ENCODE results near the gene PTPN3. TPM values are rescaled to one million over a fixed set of nuclear protein-coding genes. Genes with fewer than 3 reads are reported as not detected.
"Not testable (repeated sequence)": the region's sequence is repeated elsewhere in the genome, so short reads cannot be mapped to it uniquely, and the experiment has no call there.

PTPN3 gene
- total RNA-seq, 1 experiment from 2014 or later = 20.2 TPM

- H2AFZ ChIP-seq = no peak overlapping the region
Measured at GRCh38 chr9:109535365-109535764, 37.3 kb upstream of the PTPN3 start.

DNA sequence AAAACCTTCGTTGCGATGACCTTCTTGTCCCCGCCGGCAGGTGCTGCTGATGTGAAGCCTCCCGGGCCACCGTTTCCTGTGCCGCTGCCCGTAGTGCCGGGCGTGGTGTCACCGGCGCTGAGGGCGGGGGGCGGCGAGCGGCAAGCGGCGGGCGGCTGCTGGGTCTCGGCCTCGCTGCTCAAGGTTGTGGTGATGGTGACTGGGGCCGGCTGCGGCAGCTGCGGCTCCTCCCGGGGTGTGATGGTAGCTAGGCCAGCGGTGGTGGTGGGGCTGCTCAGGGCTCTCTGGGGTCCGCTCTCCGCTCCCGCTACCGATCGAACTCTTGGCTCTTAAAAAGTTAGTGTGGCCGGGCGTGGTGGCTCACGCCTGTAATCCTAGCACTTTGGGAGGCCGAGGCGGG, 36.0 kb upstream of the PTPN3 start:
- TF ChIP-seq CTCF (conservative IDR thresholded peaks at IDR 0.05) (no peak), EZH2 (IDR thresholded peaks at IDR 0.05; ENCODE audit: low read depth) (no peak)
- Histone ChIP-seq H3K9me2 (ENCODE audit: insufficient read depth) (no peaks in the 10 kb centered on the region), H3F3A (ENCODE audit: insufficient read depth, low read depth) (peaks cover 27% of the 10 kb centered on the region), H3K79me2 (ENCODE audit: low read depth) (no peaks in the 10 kb centered on the region), H3K4me1 (replicated peaks; ENCODE audit: insufficient read depth) (peaks cover 33% of the 10 kb centered on the region), H3K27ac (no peak overlapping the region), H3K9me3 (ENCODE audit: insufficient read depth, low read depth) (no peaks in the 10 kb centered on the region), H4K20me1 (ENCODE audit: insufficient read depth) (no peaks in the 10 kb centered on the region), H3K4me3 (no peak overlapping the region), H3K4me2 (no peak overlapping the region), H3K36me3 (ENCODE audit: low read depth) (no peaks in the 10 kb centered on the region), H2AFZ (no peak overlapping the region), H3K27me3 (ENCODE audit: insufficient read depth, low read depth) (no peaks in the 10 kb centered on the region)
- CTCF ChIA-PET = no interaction called here
- POLR2A ChIA-PET (ENCODE audit: unreplicated experiment) = no interaction called here
- intact Hi-C loops (cut with micrococcal nuclease; ENCODE audit: unreplicated experiment) = no loop called here
- no TSS peak for BruUV-seq (replicated peaks)
- no peak for DNase-seq

More at GRCh38 chr9:109535365-109535764, 37.3 kb upstream of the PTPN3 start:
- no TSS peak for BruUV-seq (replicated peaks)
- POLR2A ChIA-PET (ENCODE audit: unreplicated experiment) = no interaction called here
- peaks cover 39% of the 10 kb centered on the region for H3K4me1 ChIP-seq (replicated peaks; ENCODE audit: insufficient read depth)
- H4K20me1 ChIP-seq (ENCODE audit: insufficient read depth) = no peaks in the 10 kb centered on the region
- CTCF ChIA-PET = no interaction called here
- no peak overlapping the region for H3K4me2 ChIP-seq
- peaks cover 25% of the 10 kb centered on the region for H3F3A ChIP-seq (ENCODE audit: insufficient read depth, low read depth)
- no peaks in the 10 kb centered on the region for H3K27me3 ChIP-seq (ENCODE audit: insufficient read depth, low read depth)
- no peak for DNase-seq
- H3K4me3 ChIP-seq = no peak overlapping the region
- H3K79me2 ChIP-seq (ENCODE audit: low read depth) = no peaks in the 10 kb centered on the region
- H3K9me3 ChIP-seq (ENCODE audit: insufficient read depth, low read depth) = no peaks in the 10 kb centered on the region
- TF ChIP-seq CTCF (conservative IDR thresholded peaks at IDR 0.05) (no peak), EZH2 (IDR thresholded peaks at IDR 0.05; ENCODE audit: low read depth) (no peak)
- no peaks in the 10 kb centered on the region for H3K36me3 ChIP-seq (ENCODE audit: low read depth)
- no peak overlapping the region for H3K27ac ChIP-seq
- H3K9me2 ChIP-seq (ENCODE audit: insufficient read depth) = no peaks in the 10 kb centered on the region
- intact Hi-C loops (cut with micrococcal nuclease; ENCODE audit: unreplicated experiment) = no loop called here

DNA sequence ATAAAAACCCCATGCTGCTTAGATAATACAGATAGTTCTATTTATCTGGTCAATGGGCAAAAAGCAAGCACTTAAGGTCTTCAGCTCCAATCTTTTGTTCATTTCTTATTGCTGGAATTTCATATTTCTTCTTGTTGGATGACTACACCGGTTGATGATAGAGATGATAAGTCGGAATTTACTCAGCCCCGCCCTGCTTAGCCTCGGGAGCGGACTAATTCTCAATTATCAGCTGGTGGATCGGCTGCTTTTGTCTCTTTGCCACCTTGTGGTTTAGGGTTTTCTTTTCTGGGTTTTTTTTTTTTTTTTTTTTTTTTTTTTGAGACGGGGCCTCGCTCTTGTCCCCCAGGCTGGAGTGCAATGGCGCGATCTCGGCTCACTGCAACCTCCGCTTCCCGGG, 34.5 kb upstream of the PTPN3 start:
- H2AFZ ChIP-seq; H3K36me3 ChIP-seq (ENCODE audit: low read depth); H3K79me2 ChIP-seq (ENCODE audit: low read depth); CTCF ChIA-PET; H3K9me3 ChIP-seq (ENCODE audit: insufficient read depth, low read depth); H3K9me2 ChIP-seq (ENCODE audit: insufficient read depth); H4K20me1 ChIP-seq (ENCODE audit: insufficient read depth); BruUV-seq (replicated peaks); intact Hi-C loops (cut with micrococcal nuclease; ENCODE audit: unreplicated experiment); H3K27me3 ChIP-seq (ENCODE audit: insufficient read depth, low read depth); H3K4me3 ChIP-seq; H3K27ac ChIP-seq: not testable (repeated sequence)
- H3K4me2 ChIP-seq = peak overlapping the region; percentile 34
- POLR2A ChIA-PET (ENCODE audit: unreplicated experiment) = interaction anchor here (0.6 to 0.7 kb wide), 2 partner anchors 15 to 63 kb away, joined by 5 to 14 read pairs; no protein-coding TSS in a partner anchor
- peaks cover 12% of the 10 kb centered on the region for H3F3A ChIP-seq (ENCODE audit: insufficient read depth, low read depth)
- H3K4me1 ChIP-seq (replicated peaks; ENCODE audit: insufficient read depth) = peaks cover 18% of the 10 kb centered on the region
- peak; percentile 50 to 81 for DNase-seq

GRCh38 chr9:109522106-109522505, 24.0 kb upstream of the PTPN3 start:
- peaks cover 18% of the 10 kb centered on the region; the same call in 1 of the 2 replicates for H3F3A ChIP-seq (ENCODE audit: insufficient read depth, low read depth)
- DNase-seq = no peak
- no peak overlapping the region for H3K4me2 ChIP-seq
- H3K36me3 ChIP-seq (ENCODE audit: low read depth) = no peaks in the 10 kb centered on the region
- no TSS peak for BruUV-seq (replicated peaks)
- H2AFZ ChIP-seq = no peak overlapping the region
- peaks cover 44% of the 10 kb centered on the region for H3K4me1 ChIP-seq (replicated peaks; ENCODE audit: insufficient read depth)
- TF ChIP-seq CTCF (conservative IDR thresholded peaks at IDR 0.05) (no peak), EZH2 (IDR thresholded peaks at IDR 0.05; ENCODE audit: low read depth) (no peak)
- H3K9me2 ChIP-seq (ENCODE audit: insufficient read depth) = no peaks in the 10 kb centered on the region
- intact Hi-C loops (cut with micrococcal nuclease; ENCODE audit: unreplicated experiment) = loop anchor here (2.0 kb wide), 1 partner anchor 293 kb away; no protein-coding TSS in a partner anchor
- no peaks in the 10 kb centered on the region for H3K79me2 ChIP-seq (ENCODE audit: low read depth)
- no peaks in the 10 kb centered on the region for H3K9me3 ChIP-seq (ENCODE audit: insufficient read depth, low read depth)
- ChIA-PET POLR2A (ENCODE audit: unreplicated experiment) (no interaction called here), CTCF (interaction anchor here (1.0 kb wide), 1 partner anchor 14 kb away, joined by 3 read pairs; no protein-coding TSS in a partner anchor)
- H3K27ac ChIP-seq = no peak overlapping the region
- no peaks in the 10 kb centered on the region for H4K20me1 ChIP-seq (ENCODE audit: insufficient read depth)
- H3K27me3 ChIP-seq (ENCODE audit: insufficient read depth, low read depth) = no peaks in the 10 kb centered on the region
- no peak overlapping the region for H3K4me3 ChIP-seq
